Natural killer cell (primary cell): ENCODE data around the gene ACO1. TPM values are rescaled to one million over a fixed set of nuclear protein-coding genes. Genes with fewer than 3 reads are reported as not detected.

Experiments
- ATAC-seq, 3 donors: fragments of 150-1000 bp in 2 of 3; fragments of 200-7000 bp in 1 of 3; cut with Tn5 transposase; 1 replicate in 1 of 3; 2 replicates in 2 of 3; pipeline ENCODE4 v1.10.0; 2021; ENCODE audit warnings: mild to moderate bottlenecking in 2 of 3, moderate library complexity in 2 of 3
- DNase-seq, 2 donors: peaks; one replicate each; pipeline versions ENCODE4 v3.0.0 to v3.0.0-alpha.2; 2013 to 2021; ENCODE audit warnings: mixed read lengths in 1 of 2
- H3K27ac ChIP-seq: one replicate; pipeline ENCODE4 v1.5.1; 2013; ENCODE audit warnings: mild to moderate bottlenecking, low read length
- H3K27me3 ChIP-seq: one replicate; pipeline ENCODE4 v1.6.1; 2013; ENCODE audit warnings: low read length; ENCODE audit not compliant: control insufficient read depth, insufficient read depth
- H3K36me3 ChIP-seq: one replicate; pipeline ENCODE4 v1.6.1; 2013; ENCODE audit warnings: low read length; ENCODE audit not compliant: control insufficient read depth, insufficient read depth
- H3K4me1 ChIP-seq: one replicate; pipeline ENCODE4 v1.6.1; 2013; ENCODE audit warnings: low read length; ENCODE audit not compliant: control insufficient read depth, insufficient read depth
- H3K4me3 ChIP-seq: one replicate; pipeline ENCODE4 v1.5.1; 2013; ENCODE audit warnings: low read length
- H3K9me3 ChIP-seq: one replicate; pipeline ENCODE4 v1.6.1; 2013; ENCODE audit warnings: low read length; ENCODE audit not compliant: control insufficient read depth, insufficient read depth
- H3K27ac Mint-ChIP-seq, 2 donors: one replicate each; pipeline ENCODE4 v1.8.0; 2022; ENCODE audit warnings: mild to moderate bottlenecking in 2 of 2, mixed read lengths in 2 of 2, moderate library complexity in 1 of 2
- H3K27me3 Mint-ChIP-seq, 2 donors: one replicate each; pipeline ENCODE4 v1.8.0; 2022; ENCODE audit warnings: low read depth in 2 of 2, mixed read lengths in 2 of 2
- H3K36me3 Mint-ChIP-seq: one replicate; pipeline ENCODE4 v1.8.0; 2022; ENCODE audit warnings: mixed read lengths
- H3K4me1 Mint-ChIP-seq, 2 donors: one replicate each; pipeline ENCODE4 v1.8.0; 2022; ENCODE audit warnings: mixed read lengths in 2 of 2
- H3K4me3 Mint-ChIP-seq: one replicate; pipeline ENCODE4 v1.8.0; 2022; ENCODE audit warnings: mild to moderate bottlenecking, moderate library complexity, mixed read lengths
- H3K9me3 Mint-ChIP-seq, 2 donors: one replicate each; pipeline ENCODE4 v1.8.0; 2022; ENCODE audit warnings: mixed read lengths in 2 of 2
- CTCF ChIP-seq: fragments of 200-600 bp; IDR thresholded peaks from one replicate; pipeline ENCODE4 v1.8.0; 2022; ENCODE audit warnings: antibody characterized with exemption
- WGBS: methylation state at CpG from one replicate; pipeline ENCODE4 v1.1.7; 2013; ENCODE audit warnings: missing lambda C conversion rate; ENCODE audit not compliant: insufficient coverage; 5-methylcytosine and 5-hydroxymethylcytosine counted together
- intact Hi-C: fragments of 100-400 bp; cut with micrococcal nuclease; formaldehyde crosslinking; loops from one replicate; pipeline ENCODE4 v1.14.2; 2022
- total RNA-seq, 4 donors: library from RNA; stranded (reverse); fragments of 120-200 nt in 1 of 4; gene quantifications; one replicate each; pipeline versions ENCODE4 v1.2.3 to v1.2.4, GENCODE V29; 2013 to 2022

Gene ACO1
- total RNA-seq, 3 donors from 2014 or later (not counting 1 experiment from before 2014, with no cell fraction given), result 5.8 to 7.4 (median 6.9) TPM

DNA sequence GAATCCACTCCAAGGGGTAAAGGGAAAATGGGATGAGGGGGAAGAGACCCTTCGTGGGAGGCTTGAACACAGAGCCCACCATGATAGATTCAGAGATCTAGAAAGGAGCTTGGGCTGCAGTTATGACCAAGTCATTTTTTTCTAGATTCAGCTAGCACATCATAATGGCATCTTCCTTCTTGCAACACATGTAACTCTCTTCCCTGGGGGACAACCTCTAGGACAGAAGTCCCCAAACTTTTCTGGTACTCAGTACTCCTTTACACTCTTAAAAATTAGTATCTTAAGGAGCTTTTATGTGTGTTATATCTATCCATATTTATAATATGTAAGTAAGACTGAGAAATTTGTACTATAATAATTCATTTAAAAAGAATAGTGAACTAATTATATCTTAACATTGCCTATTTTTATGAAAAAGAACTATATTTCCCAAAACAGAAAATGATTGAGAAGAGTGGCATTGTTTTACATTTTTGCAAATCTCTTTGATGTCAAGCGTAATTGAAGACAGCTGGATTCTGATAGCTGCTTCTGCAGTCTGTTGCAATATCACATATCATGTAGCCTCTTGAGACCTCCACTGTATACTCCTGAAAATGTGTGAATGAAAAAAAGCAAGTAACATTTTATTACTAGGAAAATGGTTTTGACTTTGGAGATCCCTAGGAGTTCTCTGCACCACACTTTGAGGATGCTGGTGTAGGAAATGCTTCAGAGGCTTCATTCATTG lies 875 bp downstream of the ACO1 start:
- Histone ChIP-seq H3K4me1 (peaks cover 14% of the 10 kb centered on the region), H3K27me3 (peaks cover 8% of the 10 kb centered on the region), H3K36me3 (no peaks in the 10 kb centered on the region), H3K9me3 (no peaks in the 10 kb centered on the region), H3K4me3 (peak overlapping the region; percentile 69), H3K27ac (peak overlapping the region; percentile 23)
- H3K27me3 Mint-ChIP-seq, result peaks cover 9 to 24% of the 10 kb centered on the region in 2 donors
- intact Hi-C loops, result no loop called here
- ATAC-seq, result no peak
- no peaks in the 10 kb centered on the region for H3K9me3 Mint-ChIP-seq
- DNase-seq, result peak in 1 of 2 donors; percentile 12
- TF ChIP-seq CTCF, result no peak
- H3K27ac Mint-ChIP-seq, result peak overlapping the region in 1 of 2 donors; percentile 63
- H3K4me1 Mint-ChIP-seq, result peaks cover 5 to 12% of the 10 kb centered on the region in 2 donors
- H3K4me3 Mint-ChIP-seq, result peak overlapping the region; percentile 81
- H3K36me3 Mint-ChIP-seq, result no peaks in the 10 kb centered on the region
- WGBS, result 72% methylated on average over 2 of the region's 2 CpGs

DNA sequence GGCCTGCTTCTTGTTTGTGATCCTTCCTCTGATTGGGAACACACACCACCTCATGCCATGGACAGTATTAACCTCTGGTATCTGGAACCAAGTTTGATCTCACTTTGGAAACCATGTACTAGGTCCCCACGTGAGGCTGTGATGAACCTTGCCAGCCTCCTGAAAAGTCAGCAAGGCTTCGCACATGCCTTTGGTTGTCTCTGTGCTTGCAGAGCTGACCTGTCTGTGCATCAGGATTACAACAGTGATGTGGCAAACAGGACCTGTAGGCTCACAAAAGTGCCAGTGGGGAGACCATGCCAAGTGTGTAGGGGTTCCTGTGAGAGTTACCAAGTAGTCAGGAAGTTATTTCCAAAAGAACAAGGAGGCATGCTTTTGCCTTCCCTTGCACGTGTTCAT lies 1.4 kb downstream of the ACO1 start:
- Histone ChIP-seq H3K36me3 (no peaks in the 10 kb centered on the region), H3K9me3 (no peaks in the 10 kb centered on the region), H3K4me1 (peaks cover 14% of the 10 kb centered on the region), H3K27me3 (peaks cover 7% of the 10 kb centered on the region), H3K4me3 (no peak overlapping the region), H3K27ac (no peak overlapping the region)
- intact Hi-C loops, result no loop called here
- TF ChIP-seq CTCF, result no peak
- Mint-ChIP-seq H3K4me1 (peaks cover 5 to 12% of the 10 kb centered on the region in 2 donors), H3K4me3 (no peak overlapping the region), H3K36me3 (no peaks in the 10 kb centered on the region), H3K9me3 (no peaks in the 10 kb centered on the region), H3K27me3 (peaks cover 9 to 19% of the 10 kb centered on the region in 2 donors), H3K27ac (no peak overlapping the region)
- WGBS, result 93% methylated on average over 3 of the region's 3 CpGs
- ATAC-seq (no peak), DNase-seq (no peak)

DNA sequence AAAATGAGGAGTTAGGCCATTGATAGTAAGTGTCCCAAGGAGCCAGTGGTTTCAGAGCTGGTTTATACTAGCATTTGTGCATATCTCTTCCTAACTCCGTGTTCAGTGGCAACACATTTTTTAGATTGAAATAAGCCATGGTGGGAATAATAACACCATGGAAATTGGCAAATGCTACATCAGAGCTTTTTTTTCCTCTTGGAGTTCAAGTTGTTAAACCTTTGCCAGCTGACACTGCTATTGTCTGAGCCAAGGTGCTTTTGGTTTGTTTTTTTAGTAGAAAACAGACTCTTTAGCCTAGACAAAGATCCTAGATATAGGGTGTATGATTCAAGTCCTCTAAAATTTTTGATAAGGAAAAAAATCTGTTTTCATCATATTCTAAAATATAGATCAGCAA lies 2.8 kb downstream of the ACO1 start:
- H3K27ac ChIP-seq, result no peak overlapping the region
- Mint-ChIP-seq H3K27me3 (peaks cover 5 to 9% of the 10 kb centered on the region in 2 donors), H3K4me1 (peaks cover 5 to 12% of the 10 kb centered on the region in 2 donors), H3K4me3 (no peak overlapping the region), H3K9me3 (no peaks in the 10 kb centered on the region), H3K27ac (no peak overlapping the region), H3K36me3 (no peaks in the 10 kb centered on the region)
- no peaks in the 10 kb centered on the region for H3K36me3 ChIP-seq
- no peak for TF ChIP-seq CTCF
- 100% methylated on average over 1 of the region's 1 CpG for WGBS
- no peak overlapping the region for H3K4me3 ChIP-seq
- peaks cover 14% of the 10 kb centered on the region for H3K4me1 ChIP-seq
- intact Hi-C loops, result no loop called here
- peaks cover 6% of the 10 kb centered on the region for H3K27me3 ChIP-seq
- no peak for DNase-seq
- ATAC-seq, result no peak
- no peaks in the 10 kb centered on the region for H3K9me3 ChIP-seq

- H3K27me3 Mint-ChIP-seq, result no peaks in the 10 kb centered on the region
- no peak for TF ChIP-seq CTCF
- Histone ChIP-seq H3K9me3 (no peaks in the 10 kb centered on the region), H3K36me3 (no peaks in the 10 kb centered on the region), H3K27ac (no peak overlapping the region), H3K4me3 (no peak overlapping the region), H3K27me3 (no peaks in the 10 kb centered on the region), H3K4me1 (peaks cover 6% of the 10 kb centered on the region)
- H3K4me1 Mint-ChIP-seq, result peaks cover 0 to 5% of the 10 kb centered on the region in 2 donors
- H3K27ac Mint-ChIP-seq, result no peak overlapping the region
- intact Hi-C loops, result no loop called here
- no peaks in the 10 kb centered on the region for H3K36me3 Mint-ChIP-seq
- no peak overlapping the region for H3K4me3 Mint-ChIP-seq
- DNase-seq (no peak), ATAC-seq (no peak)
- H3K9me3 Mint-ChIP-seq, result no peaks in the 10 kb centered on the region
- WGBS, result 95% methylated on average over 4 of the region's 6 CpGs
These were observed 4.9 kb downstream of the ACO1 start for GRCh38 chr9:32389365-32389764.
